ENCODE measurements around the gene MUL1.
A peak's percentile ranks its signal among the peaks of the same experiment; 100 is the strongest.
"Not testable (repeated sequence)": the region's sequence is repeated elsewhere in the genome, so short reads cannot be mapped to it uniquely, and the experiment has no call there.

The MUL1 gene

GRCh38 chr1:20530901-20531300, 22.9 kb upstream of the MUL1 start:
- Mint-ChIP-seq H3K4me3 (no peak overlapping the region), H3K9me3 (no peaks in the 10 kb centered on the region), H3K27me3 (peaks cover 57 to 81% of the 10 kb centered on the region in 2 donors), H3K27ac (no peak overlapping the region), H3K4me1 (no peaks in the 10 kb centered on the region), H3K36me3 (no peaks in the 10 kb centered on the region)
- no peak for ATAC-seq (replicated peaks)
- no peak for DNase-seq

DNA sequence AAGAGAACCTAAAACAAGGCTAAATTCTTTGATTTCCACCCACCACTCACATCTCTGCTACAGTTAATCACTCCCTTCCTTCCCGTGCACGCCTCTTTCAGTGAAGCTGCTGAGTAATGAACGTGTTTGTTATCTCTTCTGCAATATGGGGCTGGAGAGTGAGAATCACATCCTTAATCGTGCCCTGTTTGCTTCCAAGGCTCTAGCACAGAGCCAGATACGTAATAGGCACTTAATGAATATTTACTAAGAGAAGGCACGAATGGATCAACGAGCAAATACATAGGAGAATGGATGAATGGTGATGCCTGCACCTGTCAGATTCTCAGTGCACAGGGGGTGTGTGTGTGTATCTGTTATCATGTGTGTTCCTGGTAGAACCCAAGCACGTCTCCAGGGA, 22.4 kb upstream of the MUL1 start:
- no peaks in the 10 kb centered on the region for H3K4me1 Mint-ChIP-seq
- no peaks in the 10 kb centered on the region for H3K9me3 Mint-ChIP-seq
- peaks cover 56 to 79% of the 10 kb centered on the region in 2 donors for H3K27me3 Mint-ChIP-seq
- no peak for ATAC-seq (replicated peaks)
- no peak overlapping the region for H3K4me3 Mint-ChIP-seq
- H3K36me3 Mint-ChIP-seq = no peaks in the 10 kb centered on the region
- H3K27ac Mint-ChIP-seq = no peak overlapping the region
- no peak for DNase-seq

DNA sequence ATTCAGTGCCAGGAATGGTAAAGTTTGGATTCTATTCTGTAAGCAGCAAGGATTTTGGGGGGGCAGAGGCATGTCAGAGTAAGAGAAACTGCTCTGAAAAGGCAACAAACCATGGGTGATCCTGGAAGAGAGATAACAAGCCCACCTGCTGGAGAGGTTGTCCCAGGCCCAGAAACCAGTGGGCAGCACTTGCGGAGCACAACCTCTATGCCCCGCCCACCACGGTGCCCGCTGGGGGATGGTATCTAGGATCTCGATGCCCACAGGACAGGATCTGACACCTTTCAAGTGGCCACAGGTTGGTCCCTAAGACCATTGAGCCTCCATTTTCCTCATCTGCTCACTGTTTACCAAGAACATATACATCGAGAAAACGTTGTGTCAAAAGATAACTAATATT, 20.3 kb upstream of the MUL1 start:
- Mint-ChIP-seq H3K36me3 (no peaks in the 10 kb centered on the region), H3K4me1 (no peaks in the 10 kb centered on the region), H3K4me3 (no peak overlapping the region), H3K27ac (no peak overlapping the region), H3K27me3 (peaks cover 37 to 60% of the 10 kb centered on the region in 2 donors), H3K9me3 (no peaks in the 10 kb centered on the region)
- DNase-seq (no peak), ATAC-seq (replicated peaks) (no peak)

- ATAC-seq (replicated peaks) (no peak), DNase-seq (no peak)
- Mint-ChIP-seq H3K9me3 (no peaks in the 10 kb centered on the region), H3K27ac (no peak overlapping the region), H3K36me3 (no peaks in the 10 kb centered on the region), H3K4me3 (no peak overlapping the region), H3K27me3 (peaks cover 28 to 60% of the 10 kb centered on the region in 2 donors), H3K4me1 (peaks cover 2 to 6% of the 10 kb centered on the region in 2 donors)
Observed at GRCh38 chr1:20526267-20526666, 18.3 kb upstream of the MUL1 start.

GRCh38 chr1:20521960-20522861, 14.3 kb upstream of the MUL1 start:
- H3K27me3 Mint-ChIP-seq = peaks cover 3 to 37% of the 10 kb centered on the region in 2 donors
- DNase-seq (peak; percentile 41), ATAC-seq (replicated peaks) (peak; percentile 31 to 34)
- H3K9me3 Mint-ChIP-seq = no peaks in the 10 kb centered on the region
- H3K36me3 Mint-ChIP-seq = no peaks in the 10 kb centered on the region
- H3K4me3 Mint-ChIP-seq = no peak overlapping the region
- no peak overlapping the region for H3K27ac Mint-ChIP-seq
- peaks cover 2 to 6% of the 10 kb centered on the region in 2 donors for H3K4me1 Mint-ChIP-seq

- not testable (repeated sequence) for DNase-seq; H3K9me3 Mint-ChIP-seq; H3K4me3 Mint-ChIP-seq; H3K36me3 Mint-ChIP-seq; ATAC-seq (replicated peaks); H3K4me1 Mint-ChIP-seq; H3K27ac Mint-ChIP-seq
- H3K27me3 Mint-ChIP-seq = peaks cover 9 to 39% of the 10 kb centered on the region in 2 donors
Observed at GRCh38 chr1:20519609-20520262, 11.8 kb upstream of the MUL1 start.

GRCh38 chr1:20511518-20512428, 3.8 kb upstream of the MUL1 start:
- Mint-ChIP-seq H3K36me3 (peaks cover 2 to 4% of the 10 kb centered on the region in 2 donors), H3K9me3 (no peaks in the 10 kb centered on the region), H3K27ac (no peak overlapping the region), H3K4me3 (no peak overlapping the region), H3K4me1 (peaks cover 6 to 12% of the 10 kb centered on the region in 2 donors), H3K27me3 (peaks cover 23 to 34% of the 10 kb centered on the region in 2 donors)
- ATAC-seq (replicated peaks) = no peak
- no peak for DNase-seq

DNA sequence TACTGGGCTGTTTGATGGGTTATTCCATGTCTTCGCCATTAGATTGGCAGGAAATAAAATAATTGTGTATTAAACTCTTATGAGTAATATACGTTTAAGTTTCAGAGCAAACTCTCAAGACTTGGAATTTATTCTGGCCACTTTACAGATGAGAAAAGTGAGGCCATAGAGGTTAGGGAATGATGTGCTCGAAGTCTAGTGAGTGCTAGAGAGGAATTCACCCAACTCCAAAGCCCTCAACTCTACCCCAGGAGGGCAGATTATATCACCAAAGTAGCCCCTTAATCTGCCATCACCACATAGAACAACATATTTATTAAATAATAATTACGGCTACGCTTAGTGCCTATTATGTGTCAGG, 440 bp upstream of the MUL1 start:
- Mint-ChIP-seq H3K4me3 (peak overlapping the region; percentile 80 to 91), H3K27ac (peak overlapping the region; percentile 95), H3K4me1 (peaks cover 11 to 25% of the 10 kb centered on the region in 2 donors), H3K36me3 (peaks cover 7 to 9% of the 10 kb centered on the region in 2 donors), H3K27me3 (peaks cover 12 to 16% of the 10 kb centered on the region in 2 donors), H3K9me3 (no peaks in the 10 kb centered on the region)
- ATAC-seq (replicated peaks) = no peak
- DNase-seq = no peak

GRCh38 chr1:20507248-20507563, 745 bp downstream of the MUL1 start:
- H3K27me3 Mint-ChIP-seq = peaks cover 5 to 6% of the 10 kb centered on the region in 2 donors
- ATAC-seq (replicated peaks) (peak; percentile 17 to 35), DNase-seq (no peak)
- peak overlapping the region; percentile 80 to 91 for H3K4me3 Mint-ChIP-seq
- peak overlapping the region; percentile 95 for H3K27ac Mint-ChIP-seq
- H3K9me3 Mint-ChIP-seq = no peaks in the 10 kb centered on the region
- peaks cover 6 to 11% of the 10 kb centered on the region in 2 donors for H3K36me3 Mint-ChIP-seq
- H3K4me1 Mint-ChIP-seq = peaks cover 11 to 25% of the 10 kb centered on the region in 2 donors

- DNase-seq = no peak
Observed at GRCh38 chr1:20505488-20505887, 2.5 kb downstream of the MUL1 start.

DNA sequence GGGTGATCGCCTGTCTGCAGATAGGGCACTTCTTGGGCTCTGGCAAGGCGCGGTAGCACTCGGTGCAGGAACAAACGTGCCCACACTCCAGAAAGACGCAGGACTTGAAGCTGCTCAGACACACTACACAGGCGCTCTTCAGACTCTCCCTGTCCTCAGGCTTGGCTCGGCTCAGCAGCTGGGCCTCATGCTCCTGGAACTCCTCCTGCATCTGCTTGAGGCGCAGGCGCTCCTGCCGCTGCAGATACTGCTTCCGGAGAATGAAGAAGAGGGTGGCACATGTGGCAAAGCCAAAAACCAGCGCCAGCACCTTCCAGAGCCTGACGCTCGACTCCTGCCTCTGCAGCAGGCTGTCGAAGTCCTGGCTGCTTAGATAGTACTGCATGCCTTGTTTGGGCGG, 7.2 kb downstream of the MUL1 start:
- ATAC-seq (replicated peaks) = no peak
- Mint-ChIP-seq H3K4me3 (no peak overlapping the region), H3K9me3 (no peaks in the 10 kb centered on the region), H3K27me3 (no peaks in the 10 kb centered on the region), H3K36me3 (peaks cover 23 to 32% of the 10 kb centered on the region in 2 donors), H3K27ac (no peak overlapping the region), H3K4me1 (peaks cover 6 to 8% of the 10 kb centered on the region in 2 donors)
- no peak for DNase-seq

More at GRCh38 chr1:20505488-20505887, 2.5 kb downstream of the MUL1 start:
- Mint-ChIP-seq H3K4me3 (no peak overlapping the region), H3K27me3 (no peaks in the 10 kb centered on the region), H3K4me1 (peaks cover 11 to 19% of the 10 kb centered on the region in 2 donors), H3K27ac (peak overlapping the region; percentile 37), H3K9me3 (no peaks in the 10 kb centered on the region), H3K36me3 (peaks cover 8 to 16% of the 10 kb centered on the region in 2 donors)
- no peak for ATAC-seq (replicated peaks)

- peaks cover 23 to 32% of the 10 kb centered on the region in 2 donors for H3K36me3 Mint-ChIP-seq
- no peak for ATAC-seq (replicated peaks)
- H3K4me3 Mint-ChIP-seq = no peak overlapping the region
Observed at GRCh38 chr1:20499718-20500117, 8.2 kb downstream of the MUL1 start.

DNA sequence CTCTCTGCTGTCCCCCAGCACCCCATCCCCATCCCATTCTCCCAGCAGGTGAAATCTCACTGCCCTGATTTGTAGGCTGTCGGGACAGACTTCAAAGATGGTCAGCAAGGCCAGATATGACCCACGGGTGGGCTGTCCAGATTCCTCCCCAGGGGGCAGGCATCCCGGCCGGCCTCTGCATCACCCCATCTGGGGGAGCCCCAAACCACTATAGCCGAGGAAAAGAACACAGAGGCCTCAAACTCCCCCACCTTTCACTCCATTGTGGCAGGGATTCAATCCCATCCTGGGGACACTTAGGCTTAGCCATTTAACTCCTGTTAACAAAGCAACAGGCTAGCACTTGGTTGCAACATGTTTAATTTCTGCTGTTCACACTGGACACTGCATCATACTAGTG, 8.8 kb downstream of the MUL1 start:
- Mint-ChIP-seq H3K4me3 (no peak overlapping the region), H3K27me3 (no peaks in the 10 kb centered on the region), H3K4me1 (peaks cover 0 to 4% of the 10 kb centered on the region in 2 donors), H3K9me3 (no peaks in the 10 kb centered on the region), H3K36me3 (peaks cover 21 to 30% of the 10 kb centered on the region in 2 donors), H3K27ac (peak overlapping the region; percentile 52)
- DNase-seq (no peak), ATAC-seq (replicated peaks) (no peak)

More at GRCh38 chr1:20499718-20500117, 8.2 kb downstream of the MUL1 start:
- DNase-seq = no peak
- H3K27ac Mint-ChIP-seq = no peak overlapping the region
- peaks cover 0 to 7% of the 10 kb centered on the region in 2 donors for H3K4me1 Mint-ChIP-seq
- no peaks in the 10 kb centered on the region for H3K9me3 Mint-ChIP-seq
- H3K27me3 Mint-ChIP-seq = no peaks in the 10 kb centered on the region

- Mint-ChIP-seq H3K27me3 (no peaks in the 10 kb centered on the region), H3K27ac (no peak overlapping the region), H3K36me3 (peaks cover 18 to 28% of the 10 kb centered on the region in 2 donors), H3K4me3 (no peak overlapping the region), H3K4me1 (peaks cover 0 to 4% of the 10 kb centered on the region in 2 donors), H3K9me3 (no peaks in the 10 kb centered on the region)
- ATAC-seq (replicated peaks) = no peak
- DNase-seq = no peak
Observed at GRCh38 chr1:20498116-20498515, 9.8 kb downstream of the MUL1 start.

Measured in stimulated activated naive B cell treated with anti-CD40 and anti-IgM and Interleukin-4, amounts not matched to agents 10 μg/mL and 1 μg/mL and 100 μg/mL, for 72 hours (primary cell).